Ovary (tissue), 9 donors: ENCODE measurements around the gene NAPG. TPM values are rescaled to one million over a fixed set of nuclear protein-coding genes. Genes with fewer than 3 reads are reported as not detected.
"Not testable (repeated sequence)": the region's sequence is repeated elsewhere in the genome, so short reads cannot be mapped to it uniquely, and the experiment has no call there.

ENCODE experiments used
- DNase-seq, 5 donors: peaks; one replicate each; pipeline ENCODE4 v3.0.0-alpha.2; 2019 to 2020
- H3K27ac ChIP-seq, 2 donors: fragments of 200-600 bp; one replicate each; pipeline versions ENCODE4 v1.5.1 to v1.8.0; 2019 to 2022
- H3K27me3 ChIP-seq: fragments of 200-600 bp; one replicate; pipeline ENCODE4 v1.8.0; 2022
- H3K36me3 ChIP-seq: fragments of 200-600 bp; sonication (generic); one replicate; pipeline ENCODE4 v1.5.1; 2019
- H3K4me1 ChIP-seq: one replicate; pipeline ENCODE4 v1.8.1; 2013; ENCODE audit warnings: mild to moderate bottlenecking, moderate library complexity; ENCODE audit not compliant: insufficient read depth
- H3K4me3 ChIP-seq: fragments of 200-600 bp; sonication (generic); one replicate; pipeline ENCODE4 v1.5.1; 2017
- H3K9me3 ChIP-seq, 2 donors: fragments of 200-600 bp in 1 of 2; sonication (generic) in 1 of 2; one replicate each; pipeline versions ENCODE4 v1.5.1 to v1.8.1; 2013 to 2019; ENCODE audit warnings: mild to moderate bottlenecking in 1 of 2, moderate library complexity in 1 of 2
- EP300 ChIP-seq: sonication (generic); formaldehyde crosslinking; IDR thresholded peaks from one replicate; pipeline ENCODE4 v1.6.1; 2017; ENCODE audit warnings: antibody characterized with exemption
- POLR2A ChIP-seq: fragments of 450-650 bp; IDR thresholded peaks from one replicate; pipeline ENCODE4 v1.6.1; 2017; ENCODE audit warnings: antibody characterized with exemption, mild to moderate bottlenecking, moderate library complexity
- WGBS, 3 donors: extraction: QIAGEN DNeasy Blood & Tissue Kit in 1 of 3; methylation state at CpG; one replicate each; pipeline versions ENCODE4 v1.1.5 to v1.1.7; 2013 to 2017; 5-methylcytosine and 5-hydroxymethylcytosine counted together
- intact Hi-C, 4 donors: fragments of 100-400 bp; cut with DNase I; formaldehyde crosslinking; loops; one replicate each; pipeline versions ENCODE4 v1.11.0 to v1.15.1; 2022 to 2023
- polyA plus RNA-seq, 2 donors: library from polyadenylated mRNA; stranded (reverse); fragments of 200-250 nt in 1 of 2; fragments of 350-450 nt in 1 of 2; fragmentation: Illumina TruSeq in 1 of 2; extraction: RNeasy Lipid Tissue Mini Kit (QIAGEN cat#74804) in 1 of 2; gene quantifications; one replicate each; pipeline ENCODE4 v1.2.3, GENCODE V29; 2013 to 2014
- total RNA-seq, 7 donors: library from RNA; depleted of rRNA in 2 of 7; stranded (reverse); fragments of >200 nt in 2 of 7; fragmentation: NEBNext Ultra II Directional in 3 of 7; extraction: Animal tissue kit (Norgen Biotek cat#: 25700) in 3 of 7; gene quantifications; one replicate each; pipeline versions ENCODE4 v1.1.0 to v1.2.4, GENCODE V29; 2016 to 2023
- TF ChIP-seq, protein P1 (sequence below), 3 donors: fragments of 450-650 bp in 2 of 3; fragments of 200-600 bp in 1 of 3; IDR thresholded peaks; one replicate each; pipeline versions ENCODE4 v1.5.1 to v1.8.0; 2016 to 2022; ENCODE audit warnings: antibody characterized with exemption in 3 of 3, mild to moderate bottlenecking in 1 of 3
- donor health status: DM: no; HTN: no; CAD: no; lungs with moderate emphysema.
- donor health status: DM: no; HTN: no; CAD: no.
- donor health status: Bipolar disorder and iron deficiency.
- donor health status: DM: yes; HTN: yes; CAD: no.
- donor health status: DM: no; HTN: no; CAD: no.
- donor health status: DM: yes; HTN: yes; CAD: no.

The NAPG gene
- total and polyA plus RNA-seq, 9 donors: 7.9 to 25.8 (median 20.7) TPM

- WGBS, 3 donors: 93 to 97% (median 94%) methylated on average over 3 of the region's 3 CpGs
- H3K27me3 ChIP-seq: no peaks in the 10 kb centered on the region
- intact Hi-C loops: no loop called here
- TF ChIP-seq, protein P1, sequence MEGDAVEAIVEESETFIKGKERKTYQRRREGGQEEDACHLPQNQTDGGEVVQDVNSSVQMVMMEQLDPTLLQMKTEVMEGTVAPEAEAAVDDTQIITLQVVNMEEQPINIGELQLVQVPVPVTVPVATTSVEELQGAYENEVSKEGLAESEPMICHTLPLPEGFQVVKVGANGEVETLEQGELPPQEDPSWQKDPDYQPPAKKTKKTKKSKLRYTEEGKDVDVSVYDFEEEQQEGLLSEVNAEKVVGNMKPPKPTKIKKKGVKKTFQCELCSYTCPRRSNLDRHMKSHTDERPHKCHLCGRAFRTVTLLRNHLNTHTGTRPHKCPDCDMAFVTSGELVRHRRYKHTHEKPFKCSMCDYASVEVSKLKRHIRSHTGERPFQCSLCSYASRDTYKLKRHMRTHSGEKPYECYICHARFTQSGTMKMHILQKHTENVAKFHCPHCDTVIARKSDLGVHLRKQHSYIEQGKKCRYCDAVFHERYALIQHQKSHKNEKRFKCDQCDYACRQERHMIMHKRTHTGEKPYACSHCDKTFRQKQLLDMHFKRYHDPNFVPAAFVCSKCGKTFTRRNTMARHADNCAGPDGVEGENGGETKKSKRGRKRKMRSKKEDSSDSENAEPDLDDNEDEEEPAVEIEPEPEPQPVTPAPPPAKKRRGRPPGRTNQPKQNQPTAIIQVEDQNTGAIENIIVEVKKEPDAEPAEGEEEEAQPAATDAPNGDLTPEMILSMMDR (IDR thresholded peaks at IDR 0.05): no peak
- no peaks in the 10 kb centered on the region for H3K9me3 ChIP-seq
- H3K4me1 ChIP-seq: no peaks in the 10 kb centered on the region
- H3K36me3 ChIP-seq: no peaks in the 10 kb centered on the region
- no peak overlapping the region for H3K27ac ChIP-seq
- no peak overlapping the region for H3K4me3 ChIP-seq
- no peak for DNase-seq
These were observed 26.4 kb downstream of the NAPG start for GRCh38 chr18:10552226-10552625.

DNA sequence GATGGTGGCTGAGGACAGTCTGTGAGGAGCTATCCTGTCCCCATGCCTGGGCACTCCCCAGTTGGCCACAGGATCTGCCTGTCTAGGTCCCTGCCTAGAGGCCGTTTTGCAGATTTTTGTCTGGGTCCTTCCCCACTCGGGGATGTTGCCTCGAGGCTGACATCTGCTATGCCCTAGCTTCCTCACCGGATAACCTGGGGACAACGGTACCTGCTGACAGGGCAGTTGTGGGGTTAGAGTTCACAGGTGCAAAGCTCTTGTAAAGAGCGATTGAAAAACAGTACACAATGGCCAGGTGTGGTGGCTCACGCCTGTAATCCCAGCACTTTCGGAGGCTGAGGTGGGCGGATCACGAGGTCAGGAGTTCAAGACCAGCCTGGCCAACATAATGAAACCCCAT, 30.4 kb downstream of the NAPG start:
- H3K27ac ChIP-seq, intact Hi-C loops, H3K27me3 ChIP-seq, H3K4me1 ChIP-seq, H3K36me3 ChIP-seq, H3K4me3 ChIP-seq, DNase-seq, H3K9me3 ChIP-seq: not testable (repeated sequence)
- 96 to 97% (median 96%) methylated on average over 10 of the region's 10 CpGs for WGBS, 3 donors

DNA sequence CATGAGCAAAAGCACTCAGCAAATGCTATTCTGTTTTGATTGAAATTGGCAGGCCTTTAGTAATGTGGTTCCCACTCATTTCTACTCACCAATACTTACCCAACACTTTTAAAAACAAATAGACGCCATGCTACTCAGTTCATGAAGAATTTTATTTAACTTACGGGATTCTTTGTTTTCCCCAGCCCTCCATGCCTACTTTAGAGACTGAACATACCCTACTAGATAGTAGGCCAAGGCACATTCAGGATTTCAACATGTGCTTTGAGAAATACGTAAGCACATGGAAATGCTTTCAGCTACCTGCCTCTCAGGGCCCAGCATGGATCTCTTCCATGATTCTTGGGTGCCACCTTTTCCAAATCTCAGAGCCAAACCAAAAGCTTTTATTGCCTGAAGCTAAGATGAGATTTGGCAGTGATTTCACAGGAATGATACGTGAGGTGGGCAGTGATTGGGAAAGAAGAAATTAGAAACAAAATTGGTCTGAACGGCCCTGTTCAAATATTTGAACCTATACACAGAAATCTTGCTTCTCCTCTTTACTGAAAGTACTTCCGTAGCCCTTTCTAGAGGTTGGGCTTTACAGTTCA, 31.4 kb downstream of the NAPG start:
- no peaks in the 10 kb centered on the region for H3K9me3 ChIP-seq
- H3K27ac ChIP-seq: no peak overlapping the region
- H3K36me3 ChIP-seq: no peaks in the 10 kb centered on the region
- no peak overlapping the region for H3K4me3 ChIP-seq
- no peaks in the 10 kb centered on the region for H3K27me3 ChIP-seq
- intact Hi-C loops: no loop called here
- WGBS, 3 donors: 94 to 95% (median 94%) methylated on average over 6 of the region's 6 CpGs
- H3K4me1 ChIP-seq: no peaks in the 10 kb centered on the region
- no peak for DNase-seq
- TF ChIP-seq, protein P1 (IDR thresholded peaks at IDR 0.05): no peak
- TF ChIP-seq POLR2A (no peak), EP300 (no peak)

- TF ChIP-seq POLR2A: no peak
- TF ChIP-seq, protein P1 (IDR thresholded peaks at IDR 0.05): no peak
- TF ChIP-seq EP300: no peak
- Histone ChIP-seq H3K36me3 (no peaks in the 10 kb centered on the region), H3K4me1 (no peaks in the 10 kb centered on the region), H3K9me3 (no peaks in the 10 kb centered on the region), H3K27me3 (no peaks in the 10 kb centered on the region), H3K4me3 (no peak overlapping the region), H3K27ac (no peak overlapping the region)
- intact Hi-C loops: no loop called here
- WGBS, 3 donors: 88 to 89% (median 88%) methylated on average over 6 of the region's 6 CpGs
- DNase-seq: no peak
These were observed 32.6 kb downstream of the NAPG start for GRCh38 chr18:10558243-10558966.

DNA sequence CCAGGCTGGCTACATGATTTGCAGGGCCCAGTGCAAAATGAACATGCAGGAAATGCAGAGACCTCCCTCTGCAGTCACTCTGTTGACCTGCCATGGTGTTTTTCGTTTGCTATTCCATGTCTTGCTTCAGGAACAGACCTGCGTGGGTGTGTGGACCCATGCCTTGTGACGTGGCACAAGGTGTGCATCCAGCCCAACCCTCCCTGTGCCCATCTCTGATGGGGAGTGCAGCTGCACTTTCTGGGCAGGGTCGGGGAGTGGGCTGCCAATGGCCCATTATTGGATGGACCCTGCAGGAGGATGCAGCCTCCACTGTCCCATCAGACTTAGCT, 33.1 kb downstream of the NAPG start:
- intact Hi-C loops: no loop called here
- TF ChIP-seq EP300 (no peak), POLR2A (no peak)
- TF ChIP-seq, protein P1 (IDR thresholded peaks at IDR 0.05): no peak
- Histone ChIP-seq H3K36me3 (no peaks in the 10 kb centered on the region), H3K9me3 (no peaks in the 10 kb centered on the region), H3K27ac (no peak overlapping the region), H3K4me3 (no peak overlapping the region), H3K4me1 (no peaks in the 10 kb centered on the region), H3K27me3 (no peaks in the 10 kb centered on the region)
- no peak for DNase-seq
- 86 to 97% (median 91%) methylated on average over 4 of the region's 4 CpGs for WGBS, 3 donors
